WTC11 (cell line): ENCODE data around the gene PROCA1. TPM values are rescaled to one million over a fixed set of nuclear protein-coding genes. Genes with fewer than 3 reads are reported as not detected.

Source experiments
- ATAC-seq: fragments of 200-7000 bp; cut with Tn5 transposase; 2 replicates; pipeline ENCODE4 v1.10.0; 2021; ENCODE audit warnings: mild to moderate bottlenecking, moderate library complexity
- CTCF ChIA-PET: fragments of 300-600 bp; sonication (Branson Sonifier 250); formaldehyde crosslinking; loops from one replicate; lab custom pipeline; 2021; ENCODE audit warnings: antibody characterized with exemption; lab: Charles Lee
- POLR2A ChIA-PET: fragments of 350-600 bp; sonication (Branson Sonifier 250); formaldehyde crosslinking; loops from one replicate; lab custom pipeline; 2021; ENCODE audit warnings: antibody characterized with exemption; lab: Charles Lee
- DNase-seq: peaks from one replicate; pipeline ENCODE4 v3.0.0; 2021; ENCODE audit warnings: low spot score
- H3K27ac Mint-ChIP-seq: 2 replicates; pipeline ENCODE4 v1.8.0; 2021; ENCODE audit warnings: mixed read lengths
- H3K27me3 Mint-ChIP-seq: 2 replicates; pipeline ENCODE4 v1.8.0; 2021; ENCODE audit warnings: low read depth, mild to moderate bottlenecking, moderate library complexity, mixed read lengths
- H3K36me3 Mint-ChIP-seq: 2 replicates; pipeline ENCODE4 v1.8.0; 2021; ENCODE audit warnings: mixed read lengths
- H3K4me1 Mint-ChIP-seq: 2 replicates; pipeline ENCODE4 v1.8.0; 2022; ENCODE audit warnings: mixed read lengths
- H3K4me3 Mint-ChIP-seq: 2 replicates; pipeline ENCODE4 v1.8.0; 2021; ENCODE audit warnings: mild to moderate bottlenecking, moderate library complexity, mixed read lengths
- H3K9me3 Mint-ChIP-seq: 2 replicates; pipeline ENCODE4 v1.8.0; 2021; ENCODE audit warnings: mixed read lengths
- E2F5 ChIP-seq: sonication (generic); formaldehyde crosslinking; IDR thresholded peaks from 2 replicates; pipeline ENCODE4 v1.8.1; 2022; ENCODE audit warnings: mild to moderate bottlenecking, moderate library complexity, missing genetic modification reagents
- ESRRA ChIP-seq: sonication (generic); formaldehyde crosslinking; IDR thresholded peaks from 2 replicates; pipeline ENCODE4 v1.8.1; 2022; ENCODE audit warnings: mild to moderate bottlenecking, missing genetic modification reagents, borderline replicate concordance
- JAZF1 ChIP-seq: fragments of 250-450 bp; sonication (Bioruptor Pico); IDR thresholded peaks from 2 replicates; pipeline ENCODE4 v1.9.0; 2021; ENCODE audit warnings: moderate library complexity, mild to moderate bottlenecking, inconsistent platforms
- MXD4 ChIP-seq: fragments of 250-450 bp; sonication (Bioruptor Pico); IDR thresholded peaks from 2 replicates; pipeline ENCODE4 v1.8.0; 2021; ENCODE audit warnings: mild to moderate bottlenecking, moderate library complexity, borderline replicate concordance
- NFATC4 ChIP-seq: fragments of 250-450 bp; sonication (Bioruptor Pico); IDR thresholded peaks from 2 replicates; pipeline ENCODE4 v1.9.0; 2021; ENCODE audit warnings: mild to moderate bottlenecking
- NR2C2 ChIP-seq: sonication (generic); formaldehyde crosslinking; IDR thresholded peaks from 2 replicates; pipeline ENCODE4 v1.8.0; 2022; ENCODE audit warnings: mild to moderate bottlenecking, missing genetic modification reagents
- SP1 ChIP-seq: sonication (generic); formaldehyde crosslinking; conservative IDR thresholded peaks from 2 replicates; pipeline ENCODE4 v1.8.1; 2022; ENCODE audit warnings: missing genetic modification reagents
- ZNF138 ChIP-seq: sonication (generic); formaldehyde crosslinking; conservative IDR thresholded peaks from 2 replicates; pipeline ENCODE4 v1.8.1; 2022; ENCODE audit warnings: mild to moderate bottlenecking, moderate library complexity, missing genetic modification reagents
- ZNF232 ChIP-seq: sonication (generic); formaldehyde crosslinking; IDR thresholded peaks from 2 replicates; pipeline ENCODE4 v1.8.0; 2022; ENCODE audit warnings: mild to moderate bottlenecking, missing genetic modification reagents
- ZNF416 ChIP-seq: fragments of 250-450 bp; sonication (Bioruptor Pico); IDR thresholded peaks from 2 replicates; pipeline ENCODE4 v1.9.0; 2021; ENCODE audit warnings: mild to moderate bottlenecking, inconsistent platforms
- ZNF532 ChIP-seq: fragments of 250-450 bp; sonication (Bioruptor Pico); IDR thresholded peaks from 2 replicates; pipeline ENCODE4 v1.9.0; 2021; ENCODE audit warnings: mild to moderate bottlenecking, borderline replicate concordance
- ZNF671 ChIP-seq: fragments of 250-450 bp; sonication (Bioruptor Pico); IDR thresholded peaks from 2 replicates; pipeline ENCODE4 v1.8.0; 2021; ENCODE audit warnings: mild to moderate bottlenecking
- total RNA-seq: library from RNA; stranded (reverse); gene quantifications from 3 replicates; pipeline ENCODE4 v1.2.3, GENCODE V29; 2021
- TF ChIP-seq, protein P1 (sequence below): sonication (generic); formaldehyde crosslinking; IDR thresholded peaks from 2 replicates; pipeline ENCODE4 v1.8.0; 2023; ENCODE audit warnings: mild to moderate bottlenecking, missing genetic modification reagents
- TF ChIP-seq, protein P2 (sequence below): sonication (generic); formaldehyde crosslinking; IDR thresholded peaks from 2 replicates; pipeline ENCODE4 v1.8.1; 2022; ENCODE audit warnings: low read depth, missing genetic modification reagents, borderline replicate concordance
- TF ChIP-seq, protein P3 (sequence below): sonication (generic); formaldehyde crosslinking; IDR thresholded peaks from 2 replicates; pipeline ENCODE4 v1.8.0; 2022; ENCODE audit warnings: mild to moderate bottlenecking, missing genetic modification reagents
- TF ChIP-seq, protein P4 (sequence below): fragments of 200-600 bp; IDR thresholded peaks from 2 replicates; pipeline ENCODE4 v1.8.0; 2022; ENCODE audit warnings: antibody characterized with exemption
- TF ChIP-seq, protein P5 (sequence below): sonication (generic); formaldehyde crosslinking; IDR thresholded peaks from 2 replicates; pipeline ENCODE4 v1.8.0; 2023; ENCODE audit warnings: missing genetic modification reagents, mild to moderate bottlenecking, borderline replicate concordance
- TF ChIP-seq, protein P6 (sequence below): sonication (generic); formaldehyde crosslinking; IDR thresholded peaks from 2 replicates; pipeline ENCODE4 v1.8.1; 2023; ENCODE audit warnings: mild to moderate bottlenecking, missing genetic modification reagents

The PROCA1 gene
- total RNA-seq, 1 experiment from 2014 or later: 28.4 TPM

- TF ChIP-seq NR2C2 (no peak), JAZF1 (CRISPR knock-in tag) (no peak), ZNF138 (CRISPR knock-in tag) (no peak), NFATC4 (CRISPR knock-in tag) (no peak)
- TF ChIP-seq, protein P1, sequence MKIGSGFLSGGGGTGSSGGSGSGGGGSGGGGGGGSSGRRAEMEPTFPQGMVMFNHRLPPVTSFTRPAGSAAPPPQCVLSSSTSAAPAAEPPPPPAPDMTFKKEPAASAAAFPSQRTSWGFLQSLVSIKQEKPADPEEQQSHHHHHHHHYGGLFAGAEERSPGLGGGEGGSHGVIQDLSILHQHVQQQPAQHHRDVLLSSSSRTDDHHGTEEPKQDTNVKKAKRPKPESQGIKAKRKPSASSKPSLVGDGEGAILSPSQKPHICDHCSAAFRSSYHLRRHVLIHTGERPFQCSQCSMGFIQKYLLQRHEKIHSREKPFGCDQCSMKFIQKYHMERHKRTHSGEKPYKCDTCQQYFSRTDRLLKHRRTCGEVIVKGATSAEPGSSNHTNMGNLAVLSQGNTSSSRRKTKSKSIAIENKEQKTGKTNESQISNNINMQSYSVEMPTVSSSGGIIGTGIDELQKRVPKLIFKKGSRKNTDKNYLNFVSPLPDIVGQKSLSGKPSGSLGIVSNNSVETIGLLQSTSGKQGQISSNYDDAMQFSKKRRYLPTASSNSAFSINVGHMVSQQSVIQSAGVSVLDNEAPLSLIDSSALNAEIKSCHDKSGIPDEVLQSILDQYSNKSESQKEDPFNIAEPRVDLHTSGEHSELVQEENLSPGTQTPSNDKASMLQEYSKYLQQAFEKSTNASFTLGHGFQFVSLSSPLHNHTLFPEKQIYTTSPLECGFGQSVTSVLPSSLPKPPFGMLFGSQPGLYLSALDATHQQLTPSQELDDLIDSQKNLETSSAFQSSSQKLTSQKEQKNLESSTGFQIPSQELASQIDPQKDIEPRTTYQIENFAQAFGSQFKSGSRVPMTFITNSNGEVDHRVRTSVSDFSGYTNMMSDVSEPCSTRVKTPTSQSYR: no peak
- TF ChIP-seq, protein P2, sequence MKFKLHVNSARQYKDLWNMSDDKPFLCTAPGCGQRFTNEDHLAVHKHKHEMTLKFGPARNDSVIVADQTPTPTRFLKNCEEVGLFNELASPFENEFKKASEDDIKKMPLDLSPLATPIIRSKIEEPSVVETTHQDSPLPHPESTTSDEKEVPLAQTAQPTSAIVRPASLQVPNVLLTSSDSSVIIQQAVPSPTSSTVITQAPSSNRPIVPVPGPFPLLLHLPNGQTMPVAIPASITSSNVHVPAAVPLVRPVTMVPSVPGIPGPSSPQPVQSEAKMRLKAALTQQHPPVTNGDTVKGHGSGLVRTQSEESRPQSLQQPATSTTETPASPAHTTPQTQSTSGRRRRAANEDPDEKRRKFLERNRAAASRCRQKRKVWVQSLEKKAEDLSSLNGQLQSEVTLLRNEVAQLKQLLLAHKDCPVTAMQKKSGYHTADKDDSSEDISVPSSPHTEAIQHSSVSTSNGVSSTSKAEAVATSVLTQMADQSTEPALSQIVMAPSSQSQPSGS (CRISPR knock-in tag): no peak
- TF ChIP-seq, all 79 proteins: peak for 0
Observed at GRCh38 chr17:28700830-28701492, 10.7 kb downstream of the PROCA1 start (continued).

DNA sequence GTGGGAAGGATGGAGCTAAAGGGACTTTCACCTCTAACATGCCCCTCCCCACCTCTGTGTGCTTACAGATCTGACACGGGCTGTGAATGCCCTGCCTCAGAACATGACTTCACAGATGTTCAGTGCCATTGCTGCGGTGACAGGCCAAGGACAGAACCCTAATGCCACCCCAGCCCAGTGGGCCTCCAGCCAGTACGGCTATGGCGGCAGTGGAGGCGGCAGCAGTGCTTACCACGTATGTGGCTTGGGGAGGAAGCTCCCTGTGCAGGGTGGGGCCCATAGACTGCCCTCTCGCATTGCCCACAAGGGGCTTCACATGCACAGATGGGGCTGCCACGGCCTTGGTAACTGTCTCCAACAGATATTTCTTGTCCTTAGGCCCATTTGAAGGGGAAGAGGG, 11.4 kb downstream of the PROCA1 start:
- no peaks in the 10 kb centered on the region for H3K9me3 Mint-ChIP-seq
- H3K36me3 Mint-ChIP-seq: peaks cover 70% of the 10 kb centered on the region
- POLR2A ChIA-PET: interaction anchor here (0.6 to 0.7 kb wide), 2 partner anchors 11 kb away, joined by 3 to 9 read pairs; partner anchors contain the start of gene PROCA1
- no peak overlapping the region for H3K27ac Mint-ChIP-seq
- no peak overlapping the region for H3K4me3 Mint-ChIP-seq
- DNase-seq (no peak), ATAC-seq (no peak)
- H3K27me3 Mint-ChIP-seq: no peaks in the 10 kb centered on the region
- H3K4me1 Mint-ChIP-seq: peaks cover 9% of the 10 kb centered on the region
- CTCF ChIA-PET: no interaction called here
- TF ChIP-seq, protein P3, sequence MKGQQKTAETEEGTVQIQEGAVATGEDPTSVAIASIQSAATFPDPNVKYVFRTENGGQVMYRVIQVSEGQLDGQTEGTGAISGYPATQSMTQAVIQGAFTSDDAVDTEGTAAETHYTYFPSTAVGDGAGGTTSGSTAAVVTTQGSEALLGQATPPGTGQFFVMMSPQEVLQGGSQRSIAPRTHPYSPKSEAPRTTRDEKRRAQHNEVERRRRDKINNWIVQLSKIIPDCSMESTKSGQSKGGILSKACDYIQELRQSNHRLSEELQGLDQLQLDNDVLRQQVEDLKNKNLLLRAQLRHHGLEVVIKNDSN (CRISPR knock-in tag): no peak
- TF ChIP-seq, protein P4, sequence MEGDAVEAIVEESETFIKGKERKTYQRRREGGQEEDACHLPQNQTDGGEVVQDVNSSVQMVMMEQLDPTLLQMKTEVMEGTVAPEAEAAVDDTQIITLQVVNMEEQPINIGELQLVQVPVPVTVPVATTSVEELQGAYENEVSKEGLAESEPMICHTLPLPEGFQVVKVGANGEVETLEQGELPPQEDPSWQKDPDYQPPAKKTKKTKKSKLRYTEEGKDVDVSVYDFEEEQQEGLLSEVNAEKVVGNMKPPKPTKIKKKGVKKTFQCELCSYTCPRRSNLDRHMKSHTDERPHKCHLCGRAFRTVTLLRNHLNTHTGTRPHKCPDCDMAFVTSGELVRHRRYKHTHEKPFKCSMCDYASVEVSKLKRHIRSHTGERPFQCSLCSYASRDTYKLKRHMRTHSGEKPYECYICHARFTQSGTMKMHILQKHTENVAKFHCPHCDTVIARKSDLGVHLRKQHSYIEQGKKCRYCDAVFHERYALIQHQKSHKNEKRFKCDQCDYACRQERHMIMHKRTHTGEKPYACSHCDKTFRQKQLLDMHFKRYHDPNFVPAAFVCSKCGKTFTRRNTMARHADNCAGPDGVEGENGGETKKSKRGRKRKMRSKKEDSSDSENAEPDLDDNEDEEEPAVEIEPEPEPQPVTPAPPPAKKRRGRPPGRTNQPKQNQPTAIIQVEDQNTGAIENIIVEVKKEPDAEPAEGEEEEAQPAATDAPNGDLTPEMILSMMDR: no peak
- TF ChIP-seq, protein P5, sequence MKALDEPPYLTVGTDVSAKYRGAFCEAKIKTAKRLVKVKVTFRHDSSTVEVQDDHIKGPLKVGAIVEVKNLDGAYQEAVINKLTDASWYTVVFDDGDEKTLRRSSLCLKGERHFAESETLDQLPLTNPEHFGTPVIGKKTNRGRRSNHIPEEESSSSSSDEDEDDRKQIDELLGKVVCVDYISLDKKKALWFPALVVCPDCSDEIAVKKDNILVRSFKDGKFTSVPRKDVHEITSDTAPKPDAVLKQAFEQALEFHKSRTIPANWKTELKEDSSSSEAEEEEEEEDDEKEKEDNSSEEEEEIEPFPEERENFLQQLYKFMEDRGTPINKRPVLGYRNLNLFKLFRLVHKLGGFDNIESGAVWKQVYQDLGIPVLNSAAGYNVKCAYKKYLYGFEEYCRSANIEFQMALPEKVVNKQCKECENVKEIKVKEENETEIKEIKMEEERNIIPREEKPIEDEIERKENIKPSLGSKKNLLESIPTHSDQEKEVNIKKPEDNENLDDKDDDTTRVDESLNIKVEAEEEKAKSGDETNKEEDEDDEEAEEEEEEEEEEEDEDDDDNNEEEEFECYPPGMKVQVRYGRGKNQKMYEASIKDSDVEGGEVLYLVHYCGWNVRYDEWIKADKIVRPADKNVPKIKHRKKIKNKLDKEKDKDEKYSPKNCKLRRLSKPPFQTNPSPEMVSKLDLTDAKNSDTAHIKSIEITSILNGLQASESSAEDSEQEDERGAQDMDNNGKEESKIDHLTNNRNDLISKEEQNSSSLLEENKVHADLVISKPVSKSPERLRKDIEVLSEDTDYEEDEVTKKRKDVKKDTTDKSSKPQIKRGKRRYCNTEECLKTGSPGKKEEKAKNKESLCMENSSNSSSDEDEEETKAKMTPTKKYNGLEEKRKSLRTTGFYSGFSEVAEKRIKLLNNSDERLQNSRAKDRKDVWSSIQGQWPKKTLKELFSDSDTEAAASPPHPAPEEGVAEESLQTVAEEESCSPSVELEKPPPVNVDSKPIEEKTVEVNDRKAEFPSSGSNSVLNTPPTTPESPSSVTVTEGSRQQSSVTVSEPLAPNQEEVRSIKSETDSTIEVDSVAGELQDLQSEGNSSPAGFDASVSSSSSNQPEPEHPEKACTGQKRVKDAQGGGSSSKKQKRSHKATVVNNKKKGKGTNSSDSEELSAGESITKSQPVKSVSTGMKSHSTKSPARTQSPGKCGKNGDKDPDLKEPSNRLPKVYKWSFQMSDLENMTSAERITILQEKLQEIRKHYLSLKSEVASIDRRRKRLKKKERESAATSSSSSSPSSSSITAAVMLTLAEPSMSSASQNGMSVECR (CRISPR knock-in tag): no peak
- TF ChIP-seq SP1 (CRISPR knock-in tag) (no peak), MXD4 (CRISPR knock-in tag) (no peak), ZNF671 (CRISPR knock-in tag) (no peak), ZNF232 (CRISPR knock-in tag) (no peak), ESRRA (CRISPR knock-in tag) (no peak), ZNF532 (no peak), ZNF416 (no peak), E2F5 (CRISPR knock-in tag) (no peak)
- TF ChIP-seq, protein P6, sequence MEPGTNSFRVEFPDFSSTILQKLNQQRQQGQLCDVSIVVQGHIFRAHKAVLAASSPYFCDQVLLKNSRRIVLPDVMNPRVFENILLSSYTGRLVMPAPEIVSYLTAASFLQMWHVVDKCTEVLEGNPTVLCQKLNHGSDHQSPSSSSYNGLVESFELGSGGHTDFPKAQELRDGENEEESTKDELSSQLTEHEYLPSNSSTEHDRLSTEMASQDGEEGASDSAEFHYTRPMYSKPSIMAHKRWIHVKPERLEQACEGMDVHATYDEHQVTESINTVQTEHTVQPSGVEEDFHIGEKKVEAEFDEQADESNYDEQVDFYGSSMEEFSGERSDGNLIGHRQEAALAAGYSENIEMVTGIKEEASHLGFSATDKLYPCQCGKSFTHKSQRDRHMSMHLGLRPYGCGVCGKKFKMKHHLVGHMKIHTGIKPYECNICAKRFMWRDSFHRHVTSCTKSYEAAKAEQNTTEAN (CRISPR knock-in tag): no peak
